Measurements from ENCODE around the gene CTTN. TPM values are rescaled to one million over a fixed set of nuclear protein-coding genes. Genes with fewer than 3 reads are reported as not detected.
"Not testable (repeated sequence)": the region's sequence is repeated elsewhere in the genome, so short reads cannot be mapped to it uniquely, and the experiment has no call there.

CTTN gene
- total RNA-seq, 1 experiment from 2014 or later: 179 TPM

DNA sequence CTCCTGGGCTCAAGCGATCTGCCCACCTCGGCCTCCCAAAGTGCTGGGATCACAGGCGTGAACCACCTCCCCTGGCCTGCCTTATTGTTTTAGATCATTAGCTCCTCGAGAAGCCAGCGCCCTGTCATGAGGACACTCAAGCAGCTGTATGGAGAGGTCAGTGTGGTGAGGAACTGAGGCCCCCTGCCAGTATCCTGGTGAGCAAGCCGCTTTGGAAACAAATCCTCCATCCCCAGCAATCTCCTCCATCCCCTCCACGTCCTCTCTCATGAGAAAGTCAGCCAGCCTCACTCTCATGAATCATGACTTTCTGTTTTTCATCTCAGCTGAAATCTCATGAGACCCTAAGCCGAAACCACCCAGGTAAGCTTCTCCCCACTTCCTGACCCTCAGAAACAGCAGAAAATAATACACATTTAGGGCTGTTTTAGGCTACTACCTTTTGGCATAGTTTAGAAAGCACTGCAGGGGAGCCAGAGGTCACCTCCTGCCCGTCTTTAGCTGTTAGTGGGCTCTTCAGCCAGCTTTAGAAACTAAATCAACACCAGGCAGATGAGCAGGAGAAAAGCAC lies 56.0 kb downstream of the CTTN start:
- DNase-seq (ENCODE audit: low read depth): no peak

DNA sequence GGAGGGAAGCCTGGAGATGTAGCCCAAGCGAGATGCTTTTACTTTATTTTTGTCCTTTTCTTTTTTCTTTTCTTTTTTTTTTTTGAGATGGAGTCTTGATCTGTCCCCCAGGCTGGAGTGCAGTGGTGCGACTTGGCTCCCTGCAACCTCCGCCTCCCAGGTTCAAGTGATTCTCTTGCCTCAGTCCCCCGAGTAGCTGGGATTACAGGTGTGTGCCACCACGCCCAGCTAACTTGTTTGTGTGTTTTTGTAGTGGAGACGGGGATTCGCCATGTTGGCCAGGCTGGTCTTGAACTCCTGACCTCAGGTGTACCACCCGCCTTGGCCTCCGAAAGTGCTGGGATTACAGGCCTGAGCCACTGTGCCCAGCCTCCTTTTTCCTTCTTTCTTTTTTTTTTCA lies 56.5 kb downstream of the CTTN start:
- not testable (repeated sequence) for DNase-seq (ENCODE audit: low read depth)

DNA sequence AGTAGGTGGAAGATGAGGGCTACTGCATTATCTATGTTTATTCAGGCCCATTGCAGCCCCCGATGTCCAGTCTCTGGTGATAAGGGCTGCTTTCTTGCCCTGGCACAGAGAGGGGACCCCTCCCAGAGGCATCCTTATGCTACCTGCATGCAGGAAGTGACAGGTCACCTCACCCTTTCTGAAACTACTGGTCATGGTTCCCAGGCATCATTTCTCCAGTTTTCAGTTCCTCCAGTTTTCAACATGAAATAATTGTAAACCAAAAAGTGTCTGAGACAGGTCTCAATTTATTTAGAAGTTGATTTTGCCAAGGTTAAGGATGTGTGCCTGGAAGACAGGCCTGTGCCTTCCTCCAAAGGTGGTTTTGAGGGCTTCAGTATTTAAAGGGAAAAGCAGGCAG lies 57.0 kb downstream of the CTTN start:
- no peak for DNase-seq (ENCODE audit: low read depth)

DNA sequence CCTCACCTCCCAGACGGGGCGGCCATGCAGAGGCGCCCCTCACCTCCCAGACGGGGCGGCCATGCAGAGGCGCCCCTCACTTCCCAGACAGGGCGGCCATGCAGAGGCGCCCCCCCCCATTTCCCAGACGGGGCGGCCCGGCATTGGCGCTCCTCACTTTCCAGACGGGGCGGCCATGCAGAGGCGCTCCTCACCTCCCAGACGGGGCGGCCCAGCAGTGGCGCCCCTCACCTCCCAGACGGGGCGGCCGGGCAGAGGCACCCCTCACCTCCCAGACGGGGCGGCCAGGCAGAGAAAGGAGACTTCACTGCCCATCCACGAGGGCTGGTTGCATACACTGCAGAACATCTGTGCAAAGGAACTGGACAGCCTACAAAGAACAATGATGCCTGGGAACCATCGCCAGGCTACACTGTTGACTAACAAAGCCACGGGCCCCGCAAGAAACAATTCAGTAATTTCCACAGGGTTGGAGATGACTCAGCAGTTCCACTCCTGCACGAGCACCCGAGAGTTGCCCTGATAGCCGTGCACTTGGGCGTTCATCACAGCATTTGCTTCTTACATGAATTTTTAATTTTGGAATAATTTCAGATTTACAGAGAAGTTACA lies 58.7 kb downstream of the CTTN start:
- DNase-seq (ENCODE audit: low read depth): no peak

DNA sequence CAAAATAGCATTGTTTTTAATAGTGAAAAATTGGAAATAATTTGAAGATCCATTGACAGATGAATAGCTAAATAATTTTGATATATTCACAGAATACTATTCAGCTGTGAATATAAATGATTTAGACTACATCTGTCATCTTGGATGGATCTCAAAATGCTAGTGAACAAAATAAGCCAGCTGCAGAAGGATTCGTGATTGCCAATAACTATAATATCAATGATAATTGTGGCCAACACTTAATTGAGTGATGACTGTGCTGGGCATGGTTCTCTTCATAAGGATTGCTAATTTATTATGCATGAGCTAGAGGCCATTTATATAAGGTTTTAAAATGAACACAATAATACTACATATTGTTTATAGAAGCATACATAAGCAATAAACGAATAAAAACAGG lies 60.4 kb downstream of the CTTN start:
- no peak for DNase-seq (ENCODE audit: low read depth)

DNA sequence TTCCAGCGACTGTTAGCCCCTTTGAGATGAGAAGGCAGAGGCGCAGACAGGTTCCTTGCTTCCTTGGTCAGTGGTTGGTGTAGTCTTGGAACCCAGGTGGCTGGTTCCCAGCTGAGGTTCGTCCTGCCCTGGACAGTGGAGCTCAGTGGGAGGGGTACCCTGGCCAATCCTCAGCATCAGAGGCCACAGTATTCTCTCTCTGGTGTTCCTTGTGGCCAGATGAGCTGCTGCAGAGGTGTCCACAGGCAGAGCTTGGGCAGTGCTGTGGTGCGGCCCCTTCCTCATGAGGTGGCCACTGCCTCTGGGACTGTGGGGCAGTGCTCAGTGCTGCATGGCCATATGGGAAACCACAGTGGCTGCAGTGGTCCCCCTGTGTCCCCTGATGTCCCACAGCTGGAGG lies 61.8 kb downstream of the CTTN start:
- DNase-seq (ENCODE audit: low read depth): no peak

DNA sequence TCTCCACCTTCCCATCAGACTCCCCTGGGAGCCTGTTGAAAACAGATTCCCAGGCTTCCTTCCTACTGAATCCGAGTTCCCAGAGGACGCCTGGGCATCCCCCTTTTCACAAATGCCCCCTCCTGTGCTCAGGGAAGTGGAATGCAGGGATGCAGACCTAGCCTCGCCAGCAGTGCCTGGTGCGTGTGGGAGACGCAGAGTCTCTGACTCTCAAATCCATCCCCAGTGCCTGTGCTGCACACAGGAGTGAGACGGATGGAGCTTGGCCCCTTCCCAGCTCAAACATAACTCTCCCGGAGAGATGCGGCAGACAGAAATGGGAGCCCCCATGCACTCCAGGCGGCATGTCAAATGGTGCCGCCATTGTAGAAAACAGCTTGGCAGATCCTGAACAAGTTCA lies 62.6 kb downstream of the CTTN start:
- no peak for DNase-seq (ENCODE audit: low read depth)

DNA sequence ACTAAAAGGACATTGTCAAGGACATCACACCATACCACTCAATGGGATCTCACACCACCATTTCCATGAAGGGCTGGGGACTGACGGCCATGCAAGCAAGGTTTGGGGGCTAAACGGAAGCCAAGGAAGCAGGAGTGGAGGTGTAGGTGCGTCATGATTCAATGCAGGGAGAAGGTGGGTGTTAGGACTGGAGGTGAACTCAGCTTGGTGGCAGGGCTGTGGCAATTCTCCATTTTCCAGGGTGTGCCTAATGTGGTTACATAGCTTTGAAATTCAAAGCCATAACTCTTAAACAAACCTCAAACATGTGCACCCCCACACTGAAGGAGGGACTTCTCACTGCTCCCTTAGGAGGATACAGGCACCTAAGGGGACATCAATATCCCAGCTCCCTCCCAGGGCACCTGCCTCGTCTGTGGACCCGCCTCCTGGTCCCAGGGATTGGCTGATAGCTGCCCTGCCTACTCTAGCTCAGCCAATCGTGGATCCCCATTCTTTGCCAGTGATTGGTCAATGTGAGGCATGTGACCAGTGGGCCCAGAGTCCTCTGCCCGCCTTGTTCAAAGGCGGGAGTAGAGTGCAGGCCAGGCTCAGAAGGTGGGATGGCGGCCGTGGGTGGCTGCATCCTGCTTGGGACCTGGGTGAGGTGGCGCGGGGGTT lies 64.6 kb downstream of the CTTN start:
- DNase-seq (ENCODE audit: low read depth): no peak

DNA sequence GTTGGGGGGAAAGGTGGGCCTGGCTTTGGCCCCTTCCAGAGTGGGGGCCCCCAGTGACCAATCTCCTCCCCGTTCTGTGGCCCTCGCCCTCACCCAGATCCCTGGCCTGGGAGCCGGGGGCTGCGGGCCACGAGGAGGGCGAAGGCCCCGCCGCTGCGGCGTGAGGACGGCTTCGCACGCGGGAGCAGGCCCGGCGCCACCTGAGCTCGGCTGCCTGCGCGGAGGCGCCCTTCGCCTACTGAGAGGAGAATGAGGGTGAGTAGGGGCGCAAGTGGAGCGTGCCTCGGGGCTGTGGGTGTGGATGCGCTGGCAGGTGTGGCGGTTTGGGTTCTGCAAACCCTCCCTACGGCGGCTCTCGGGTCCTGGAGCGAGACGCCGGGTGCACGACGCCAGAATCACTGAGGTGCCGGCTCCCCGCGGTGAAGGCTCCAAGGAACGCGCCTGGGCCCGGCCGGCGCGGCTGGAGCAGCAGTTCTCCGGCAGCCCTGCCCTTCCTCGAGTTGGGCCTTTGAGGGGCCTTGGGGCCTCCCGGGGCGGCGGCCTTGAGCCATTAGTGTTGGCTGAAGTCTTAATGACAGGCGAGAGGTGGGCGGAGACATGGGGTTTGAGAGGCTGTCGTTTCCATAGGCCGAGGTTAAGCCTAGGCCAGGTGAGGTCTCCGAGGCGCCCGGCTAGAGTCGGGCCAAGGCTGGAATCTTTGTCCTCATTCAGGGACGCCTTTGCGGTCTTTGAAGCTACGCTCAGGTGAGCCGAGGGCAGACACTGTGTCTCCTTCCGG lies 65.3 kb downstream of the CTTN start:
- no peak for DNase-seq (ENCODE audit: low read depth)

DNA sequence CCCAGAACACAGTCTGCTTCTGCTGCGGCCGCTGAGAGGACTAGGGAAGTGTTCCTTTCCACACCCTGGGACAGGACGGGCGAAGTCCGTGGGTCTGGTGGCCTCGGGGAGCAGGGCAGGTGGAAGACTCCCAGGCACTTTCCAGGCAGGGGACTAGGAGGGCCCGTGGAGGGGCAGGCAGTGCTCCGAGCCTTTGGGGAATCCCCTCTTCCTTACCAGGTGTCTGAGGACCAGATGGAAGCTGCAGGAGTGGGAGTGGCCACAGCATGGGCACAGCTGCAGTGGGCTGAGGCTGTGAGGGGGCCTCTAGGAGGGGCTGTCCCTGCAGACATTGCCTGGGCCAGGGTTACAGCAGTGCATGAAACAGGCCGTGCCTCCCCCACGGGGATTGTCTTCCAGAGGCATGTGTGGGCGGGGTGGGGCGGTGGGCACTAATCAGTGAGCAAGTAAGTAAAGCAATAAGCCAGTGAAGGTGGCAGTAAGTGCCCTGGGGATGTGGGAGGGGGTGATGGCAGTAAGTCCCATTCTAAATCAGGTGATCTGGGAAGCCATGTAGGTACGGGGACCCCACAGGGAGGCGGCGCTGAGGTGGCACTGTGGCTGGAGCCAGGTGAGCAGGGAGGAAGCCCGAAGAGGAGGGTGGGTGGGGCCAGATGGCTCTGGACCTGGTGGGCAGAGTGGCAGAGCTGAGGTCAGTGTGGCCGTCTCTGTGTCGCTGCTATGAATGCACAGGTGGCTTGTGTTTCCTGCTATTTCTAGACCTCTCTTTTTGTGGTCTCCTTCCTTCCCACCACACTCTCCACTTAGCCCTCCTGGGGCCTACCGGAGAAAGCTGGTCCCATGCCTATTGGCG lies 66.4 kb downstream of the CTTN start:
- no peak for DNase-seq (ENCODE audit: low read depth)

DNA sequence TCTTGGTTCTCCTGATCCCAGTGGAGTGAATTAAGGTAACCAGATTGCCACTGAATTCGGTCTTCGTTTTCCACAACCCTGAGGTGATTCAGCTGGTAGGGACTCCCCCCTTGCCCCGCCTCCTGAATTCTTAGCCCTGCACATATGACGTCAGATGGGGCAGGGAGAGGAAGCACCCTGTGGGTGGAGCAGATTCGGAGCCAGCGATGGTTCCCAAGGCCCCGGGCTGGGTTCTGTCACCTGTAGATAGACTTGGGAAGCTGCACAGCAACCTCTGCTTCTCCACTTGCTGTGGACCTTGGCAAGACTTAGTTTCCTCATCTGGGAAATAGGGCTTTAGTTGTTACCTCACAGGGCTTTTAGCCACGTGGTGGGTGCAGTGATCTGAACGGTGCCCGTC lies 67.8 kb downstream of the CTTN start:
- DNase-seq (ENCODE audit: low read depth): no peak

DNA sequence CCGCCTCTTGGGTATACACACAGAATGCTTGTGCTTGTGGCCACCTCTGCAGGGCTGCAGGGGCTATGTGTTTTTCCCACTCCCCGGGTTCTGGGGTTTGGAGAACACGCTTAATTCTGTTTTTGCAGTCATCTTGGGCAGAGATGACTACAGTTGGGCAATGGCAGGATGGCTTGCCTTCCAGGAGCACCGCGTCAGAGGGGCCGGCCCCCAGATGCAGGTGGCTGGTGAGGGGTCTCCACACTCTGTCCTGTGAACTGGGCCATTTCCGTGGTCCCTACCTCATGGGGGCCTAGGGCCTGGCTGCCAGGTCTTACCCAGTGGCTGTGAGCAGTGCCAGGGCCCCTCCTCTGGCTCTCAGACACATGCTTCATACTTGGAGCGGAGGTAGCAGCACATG lies 68.3 kb downstream of the CTTN start:
- DNase-seq (ENCODE audit: low read depth): no peak

DNA sequence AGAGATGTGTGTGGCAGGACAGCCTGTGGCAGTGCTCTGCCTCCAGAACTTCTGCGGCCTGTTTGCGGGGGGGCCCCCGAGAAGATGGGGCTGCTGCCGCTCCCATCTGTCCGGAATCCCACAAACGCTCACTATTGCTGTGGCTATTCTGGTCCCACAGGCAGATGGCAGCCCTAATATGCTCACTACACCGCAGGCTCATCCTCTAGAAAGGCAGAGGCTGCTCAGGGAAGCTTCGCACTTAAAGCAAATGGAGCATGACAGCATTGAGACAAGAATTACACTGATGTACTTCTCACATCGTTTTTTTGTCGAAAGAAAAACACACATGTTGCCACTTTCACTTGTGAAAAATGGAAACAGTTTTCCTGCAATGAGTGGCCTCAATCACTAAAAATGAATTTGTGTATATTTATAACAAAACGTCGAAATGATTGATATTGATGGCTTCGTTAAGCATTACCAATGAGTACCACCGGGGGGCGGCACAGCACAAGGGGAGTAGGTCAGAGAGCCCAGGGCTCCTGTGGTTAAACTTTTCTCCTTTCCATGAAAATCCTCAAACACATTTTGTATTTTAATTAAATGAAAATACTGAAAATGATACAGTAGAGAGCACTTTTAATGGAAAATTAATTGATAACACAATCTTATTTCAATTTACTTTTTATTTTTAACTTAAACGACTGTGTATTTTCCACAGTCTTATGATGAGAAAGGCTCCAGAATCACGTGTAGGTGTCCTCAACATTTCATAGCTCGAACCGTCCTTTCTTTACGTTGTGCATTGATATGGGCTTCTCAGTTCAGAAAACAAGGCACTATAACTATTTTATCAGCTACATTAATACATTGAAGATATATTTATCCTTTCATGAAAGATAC lies 69.1 kb downstream of the CTTN start:
- peak; percentile 27 for DNase-seq (ENCODE audit: low read depth)

DNA sequence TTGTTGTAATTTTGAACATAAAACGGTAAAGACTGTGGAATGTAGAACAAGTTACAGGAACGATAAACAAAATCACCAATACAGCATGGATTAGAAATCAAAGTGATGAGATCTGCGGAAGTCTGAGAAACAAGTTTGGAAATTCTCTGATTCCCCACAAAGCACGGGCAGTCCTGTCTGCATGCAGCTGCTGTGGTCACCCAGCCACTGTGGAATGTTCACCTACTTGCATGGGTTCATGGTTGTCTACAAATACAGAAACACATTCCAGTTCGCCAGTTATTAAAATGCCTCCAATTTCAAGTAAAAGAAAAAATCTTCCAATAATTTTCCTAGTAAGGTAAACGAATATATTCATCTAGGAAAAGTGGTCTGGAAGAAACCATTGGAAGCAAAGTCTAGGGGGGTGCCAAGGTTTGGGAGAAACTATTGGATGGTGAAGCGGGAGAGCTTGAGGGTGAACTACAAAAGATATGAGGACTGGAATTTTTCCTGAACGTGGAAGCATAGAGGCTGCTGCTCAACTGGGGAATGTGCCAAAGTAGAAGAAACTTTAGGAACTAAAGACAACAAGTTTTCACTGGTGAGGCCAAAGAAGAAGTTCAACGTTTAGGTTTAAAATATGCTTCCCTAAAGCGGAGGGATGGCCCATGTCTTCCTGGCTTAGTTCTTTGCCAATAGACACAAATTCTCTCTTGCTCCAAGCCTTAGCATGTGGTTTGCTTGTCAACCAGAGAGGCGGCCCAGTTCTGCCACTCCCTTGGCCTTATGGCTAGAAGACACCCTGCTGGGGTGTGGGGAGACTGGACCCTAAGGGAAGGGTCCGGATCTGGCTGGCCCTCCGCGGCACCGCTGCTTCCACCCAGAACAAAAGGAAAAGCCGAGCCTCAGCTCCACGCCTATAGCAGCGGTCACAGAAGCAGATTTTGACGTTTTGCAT lies 70.2 kb downstream of the CTTN start:
- no peak for DNase-seq (ENCODE audit: low read depth)

DNA sequence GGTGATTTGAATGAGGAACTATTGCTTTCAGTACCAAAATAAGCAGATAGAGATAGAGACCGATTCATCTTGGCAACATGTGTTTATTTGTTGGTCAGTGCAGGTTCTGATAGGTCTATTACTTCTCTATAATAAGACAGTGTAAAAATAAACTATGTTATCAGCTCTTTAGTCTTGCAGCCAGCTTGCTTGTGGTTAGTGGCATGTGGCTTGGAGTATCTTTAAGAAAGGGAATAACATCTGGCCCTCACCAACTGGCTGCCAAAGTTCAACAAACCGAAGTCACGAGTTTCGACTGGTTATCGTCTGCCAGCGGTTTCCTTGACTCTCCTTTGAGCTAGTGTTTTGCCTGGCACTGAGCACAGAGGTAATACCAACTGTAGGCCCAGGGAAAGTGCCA lies 71.8 kb downstream of the CTTN start:
- DNase-seq (ENCODE audit: low read depth): no peak

DNA sequence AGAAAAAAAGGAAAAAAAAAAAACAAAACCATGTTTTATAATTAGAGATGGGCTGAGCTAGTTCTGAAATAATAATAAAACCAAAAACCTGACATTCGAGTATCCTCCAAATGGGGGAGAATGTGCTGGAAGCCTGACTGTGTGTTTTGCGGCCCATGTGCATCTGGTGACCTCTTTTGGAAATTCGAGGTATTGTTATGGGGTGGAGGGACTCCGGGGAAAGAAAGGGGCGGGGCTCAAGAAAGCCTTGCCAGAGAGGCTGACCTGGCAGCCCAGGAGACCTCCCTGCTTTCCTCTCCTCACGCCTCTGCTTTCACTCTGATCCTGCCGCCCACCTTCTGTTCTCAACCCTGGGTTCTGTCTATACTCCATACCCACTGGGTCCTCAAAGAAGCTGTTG lies 72.9 kb downstream of the CTTN start:
- DNase-seq (ENCODE audit: low read depth): peak; percentile 66

DNA sequence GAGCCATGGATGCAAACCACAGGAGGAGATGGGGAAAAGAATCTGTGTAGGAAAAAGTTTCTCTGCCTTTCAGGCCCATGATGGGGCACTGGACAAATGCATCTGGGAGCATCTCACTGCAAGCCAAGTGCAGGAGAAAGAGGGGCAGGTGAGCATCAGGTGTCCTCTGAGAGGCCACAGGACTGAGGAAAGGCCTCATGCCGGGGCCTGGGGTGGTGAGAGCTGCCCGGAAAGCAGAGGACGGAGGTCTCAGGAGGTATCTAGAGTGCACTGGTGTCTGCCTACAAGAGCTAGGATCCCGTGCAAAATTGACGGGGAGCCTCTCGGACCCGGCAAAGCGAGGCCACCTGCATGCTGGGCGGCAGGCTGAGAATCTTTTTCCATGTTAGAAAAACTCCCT lies 73.9 kb downstream of the CTTN start:
- DNase-seq (ENCODE audit: low read depth): no peak

DNA sequence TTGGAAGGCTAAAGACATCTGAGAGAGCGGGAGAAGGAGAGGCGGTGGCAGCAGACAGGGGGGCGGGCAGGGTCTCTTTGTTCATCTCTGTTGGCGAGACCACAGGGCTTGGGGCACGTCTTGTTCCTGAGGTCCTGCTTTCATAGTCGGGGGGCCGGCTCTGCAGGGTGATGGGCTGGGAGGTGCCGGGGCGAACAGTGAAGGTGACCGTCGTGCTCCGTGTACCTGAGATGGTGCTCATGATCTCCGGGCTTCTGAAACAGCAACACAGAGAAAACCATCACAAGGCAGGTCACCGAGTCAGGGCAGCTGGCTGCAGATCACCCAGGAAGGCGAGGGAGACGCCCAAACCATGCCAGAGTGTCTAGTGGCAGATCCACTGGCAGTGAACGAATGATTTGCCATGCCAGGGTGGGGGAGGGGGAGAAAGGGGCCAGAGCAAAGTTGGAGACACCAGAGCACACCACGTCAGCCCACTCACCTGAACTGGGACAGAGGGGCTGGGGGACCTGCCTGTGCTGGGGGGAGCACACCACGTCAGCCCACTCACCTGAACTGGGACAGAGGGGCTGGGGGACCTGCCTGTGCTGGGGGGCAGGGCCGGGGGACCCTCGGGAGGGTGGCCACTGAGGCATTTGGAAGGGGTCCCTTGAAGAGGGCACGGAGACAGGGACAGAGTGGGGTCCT lies 75.0 kb downstream of the CTTN start:
- DNase-seq (ENCODE audit: low read depth): no peak

Data from HT1080 (cell line).